Right kidney (tissue), 1 donor: ENCODE data around the gene RCAN2.
"Not testable (repeated sequence)": the region's sequence is repeated elsewhere in the genome, so short reads cannot be mapped to it uniquely, and the experiment has no call there.

Source experiments
- DNase-seq: peaks from one replicate; pipeline ENCODE4 v3.0.0-alpha.2; 2016

Gene RCAN2

DNA sequence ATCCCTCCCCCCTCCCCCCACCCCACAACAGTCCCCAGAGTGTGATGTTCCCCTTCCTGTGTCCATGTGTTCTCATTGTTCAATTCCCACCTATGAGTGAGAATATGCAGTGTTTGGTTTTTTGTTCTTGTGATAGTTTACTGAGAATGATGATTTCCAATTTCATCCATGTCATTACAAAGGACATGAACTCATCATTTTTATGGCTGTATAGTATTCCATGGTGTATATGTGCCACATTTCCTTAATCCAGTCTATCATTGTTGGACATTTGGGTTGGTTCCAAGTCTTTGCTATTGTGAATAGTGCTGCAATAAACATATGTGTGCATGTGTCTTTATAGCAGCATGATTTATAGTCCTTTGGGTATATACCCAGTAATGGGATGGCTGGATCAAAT lies 158.8 kb downstream of the RCAN2 start:
- not testable (repeated sequence) for DNase-seq

DNA sequence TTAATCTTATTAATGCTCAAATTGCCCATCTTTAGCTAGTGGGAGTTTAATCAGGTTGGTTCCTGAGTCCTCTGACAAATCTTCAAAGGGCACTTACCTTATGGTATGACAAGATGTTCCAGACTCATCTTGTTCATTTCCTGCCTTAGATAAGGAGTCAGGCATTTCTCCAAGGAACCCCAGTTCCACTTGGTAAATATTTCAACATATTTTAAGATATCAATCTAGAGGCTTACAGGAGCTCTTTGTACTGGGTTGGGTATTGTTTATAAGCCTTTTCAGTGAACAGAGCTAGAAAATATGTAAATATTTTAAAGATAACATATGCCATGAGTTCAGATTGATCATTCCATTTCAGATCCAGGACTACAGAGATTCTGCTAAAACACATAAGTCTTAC lies 159.8 kb downstream of the RCAN2 start:
- DNase-seq, result no peak

DNA sequence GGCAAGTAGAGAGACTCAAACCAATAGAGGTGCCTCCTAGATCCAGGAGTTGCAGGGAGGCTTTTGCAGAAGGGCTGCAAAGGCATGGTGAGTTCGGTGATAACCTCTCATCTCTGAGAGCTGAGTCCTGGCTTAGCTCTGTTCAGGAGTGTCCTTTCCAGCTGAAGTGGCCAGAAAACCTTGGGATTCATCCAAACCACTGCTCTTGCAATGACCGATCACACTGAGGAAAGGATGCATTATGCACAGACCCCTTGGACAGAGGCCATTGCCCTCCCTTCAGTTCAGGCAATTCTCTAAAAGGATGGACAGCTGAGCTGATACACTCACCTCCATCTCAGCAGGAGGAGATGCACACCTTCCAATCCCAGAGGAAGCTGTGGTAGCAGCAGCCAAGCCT lies 161.7 kb downstream of the RCAN2 start:
- DNase-seq, result no peak

DNA sequence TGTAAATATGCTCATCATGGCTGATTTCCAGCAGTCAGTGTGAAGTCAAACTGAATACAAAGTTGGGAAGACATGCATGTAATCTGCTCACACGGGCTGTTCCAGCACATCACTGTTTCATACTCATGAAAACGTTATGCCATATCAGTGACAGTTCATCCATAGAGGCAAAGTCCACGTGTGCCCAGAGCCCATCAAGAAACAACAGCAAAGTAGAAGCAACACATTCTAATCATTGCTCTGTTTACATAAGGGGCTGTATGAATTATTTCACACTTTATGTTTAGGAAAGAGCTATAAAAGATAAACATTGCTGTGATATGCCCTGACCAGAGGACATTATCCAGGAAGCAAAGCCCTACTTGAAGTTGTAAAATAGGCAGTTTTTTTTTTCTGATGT lies 163.5 kb downstream of the RCAN2 start:
- DNase-seq, result no peak

DNA sequence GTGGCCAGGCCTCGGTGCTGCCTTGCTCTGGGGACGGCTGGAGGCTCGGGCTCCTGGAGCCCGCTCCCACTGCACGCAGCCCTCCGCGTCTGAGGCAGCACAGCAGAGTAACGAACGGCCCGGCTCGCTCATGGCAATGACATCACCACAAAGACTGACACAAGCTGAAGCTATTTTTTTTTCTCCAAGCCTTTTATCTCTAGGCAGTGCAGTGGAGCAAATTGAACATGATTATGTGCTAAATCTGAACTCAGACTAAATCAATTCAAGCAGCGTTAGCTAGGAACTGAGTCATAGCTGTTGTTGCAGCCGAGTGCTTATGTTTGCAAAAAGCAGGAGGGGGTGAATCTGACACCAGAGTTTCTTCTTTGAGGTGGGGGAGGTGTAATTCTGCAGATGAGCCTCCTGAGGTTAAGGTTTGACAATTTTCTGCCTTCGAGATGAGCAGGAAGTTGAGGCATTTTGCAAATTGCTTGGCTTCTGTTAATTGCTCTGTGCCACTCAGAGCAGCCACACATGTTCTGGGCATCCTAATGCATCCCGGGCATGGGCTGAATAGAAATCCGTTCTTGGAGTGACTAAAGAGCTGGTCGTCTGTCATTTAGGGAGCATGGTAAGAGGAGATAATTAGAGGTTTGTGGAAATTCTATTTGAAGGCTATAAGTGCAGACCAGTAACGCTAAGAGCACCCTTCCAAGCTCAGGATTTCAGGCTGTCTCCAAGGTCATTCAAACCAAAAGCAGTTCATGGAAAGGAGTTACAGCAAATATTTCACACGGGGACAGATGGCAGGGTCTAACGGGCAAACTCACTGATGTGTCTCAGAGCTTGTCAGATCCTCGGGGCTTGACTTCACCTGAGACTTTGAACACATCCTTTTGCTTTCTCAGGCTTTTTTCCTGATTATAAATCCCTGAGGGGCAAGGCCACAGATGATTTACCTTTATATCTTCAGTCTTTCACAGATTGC lies 165.4 kb downstream of the RCAN2 start:
- DNase-seq, result peak; percentile 16

DNA sequence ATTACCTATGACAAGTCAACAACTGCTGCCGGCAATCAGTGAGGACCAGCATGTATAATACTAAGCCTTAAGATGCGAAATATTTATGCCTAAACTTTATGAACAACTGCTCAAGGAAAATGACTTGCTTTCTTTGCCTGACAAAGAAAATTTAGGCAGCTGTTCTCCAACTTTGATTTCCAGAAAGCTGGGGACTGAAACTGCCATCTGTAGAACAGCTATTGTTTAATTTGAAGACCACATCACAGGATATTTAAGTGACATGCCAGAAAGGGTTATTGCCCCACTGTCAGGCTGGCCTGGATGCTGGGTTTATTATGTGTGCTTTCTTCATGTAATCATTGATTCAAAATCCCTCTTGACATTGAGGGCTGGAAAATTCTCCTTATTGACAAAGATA lies 166.5 kb downstream of the RCAN2 start:
- no peak for DNase-seq

DNA sequence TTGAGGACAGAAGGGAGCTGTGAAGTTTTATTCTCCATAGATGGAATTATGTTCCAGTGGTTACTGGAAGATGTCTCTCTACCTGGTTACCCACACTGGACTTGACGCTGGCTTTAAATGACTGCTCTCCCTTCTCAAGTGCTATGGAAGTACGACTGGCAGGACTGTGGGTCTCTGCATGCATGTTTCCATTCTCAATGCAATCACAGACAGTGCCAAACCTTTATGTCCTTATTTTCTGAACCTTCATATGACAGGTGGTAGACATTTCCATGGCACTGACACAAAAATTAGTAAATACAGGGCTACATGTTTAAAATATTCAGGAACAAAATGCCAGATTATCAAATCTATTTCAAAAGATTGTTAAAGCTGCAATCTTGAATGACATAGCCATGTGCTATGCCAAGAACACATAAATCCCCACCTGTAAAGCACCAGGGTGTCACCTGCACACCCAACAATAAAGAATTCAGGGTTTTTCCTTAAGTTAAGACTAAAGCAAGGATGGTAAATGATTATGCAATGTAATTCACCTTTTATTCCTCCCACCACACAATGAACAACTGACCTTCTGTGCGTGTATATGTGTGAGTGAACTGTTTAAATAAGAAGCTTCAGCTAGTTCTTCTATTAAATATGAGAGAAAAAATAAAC lies 167.2 kb downstream of the RCAN2 start:
- DNase-seq, result no peak

DNA sequence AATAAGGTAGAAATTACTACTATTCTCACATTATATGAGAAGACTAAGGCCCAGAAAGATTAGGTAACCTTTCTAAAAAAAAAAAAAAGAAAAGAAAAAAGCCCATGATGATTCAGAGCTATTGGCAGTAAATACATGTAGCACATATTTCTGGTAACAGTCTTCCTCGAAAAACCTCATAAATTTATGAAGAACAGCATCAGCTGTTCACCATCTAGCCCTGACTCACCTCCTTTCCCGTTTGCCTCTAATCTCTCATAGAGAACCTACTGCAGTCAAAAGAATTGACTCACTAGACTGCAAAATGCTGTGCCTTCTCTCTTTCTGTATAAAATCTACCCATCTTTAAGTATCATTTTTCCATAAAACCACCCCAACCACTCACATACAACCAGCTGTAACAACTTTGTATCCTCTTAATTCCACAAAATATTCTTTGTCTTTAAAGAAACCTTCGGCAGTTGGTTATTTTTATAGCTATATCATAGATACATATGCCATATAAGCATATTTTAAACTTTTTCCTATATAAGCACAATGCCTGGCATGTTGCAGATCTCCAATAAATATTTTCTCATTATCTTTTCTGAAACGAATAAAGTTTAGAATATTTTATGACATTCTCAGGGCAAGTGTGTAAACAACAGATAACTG lies 167.8 kb downstream of the RCAN2 start:
- DNase-seq, result no peak

DNA sequence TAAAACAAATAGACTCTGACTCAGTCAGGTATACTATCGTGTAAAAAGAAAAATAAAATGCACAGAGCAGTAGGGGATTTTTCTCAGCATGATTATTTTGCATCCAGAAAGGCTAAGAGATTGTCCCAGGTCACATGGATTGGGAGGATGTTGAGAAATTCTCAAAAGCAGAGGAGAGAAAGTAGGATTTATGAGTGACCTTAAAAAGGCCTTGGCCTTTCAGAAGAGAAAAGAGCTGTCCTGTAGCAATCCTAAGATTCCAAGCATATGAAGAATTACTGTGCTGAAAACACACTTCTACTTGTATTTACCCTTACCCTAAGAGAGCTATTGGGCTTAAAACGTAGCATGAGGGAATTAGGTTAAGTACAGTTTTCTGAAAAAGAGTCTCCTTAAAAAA lies 170.7 kb downstream of the RCAN2 start:
- no peak for DNase-seq

DNA sequence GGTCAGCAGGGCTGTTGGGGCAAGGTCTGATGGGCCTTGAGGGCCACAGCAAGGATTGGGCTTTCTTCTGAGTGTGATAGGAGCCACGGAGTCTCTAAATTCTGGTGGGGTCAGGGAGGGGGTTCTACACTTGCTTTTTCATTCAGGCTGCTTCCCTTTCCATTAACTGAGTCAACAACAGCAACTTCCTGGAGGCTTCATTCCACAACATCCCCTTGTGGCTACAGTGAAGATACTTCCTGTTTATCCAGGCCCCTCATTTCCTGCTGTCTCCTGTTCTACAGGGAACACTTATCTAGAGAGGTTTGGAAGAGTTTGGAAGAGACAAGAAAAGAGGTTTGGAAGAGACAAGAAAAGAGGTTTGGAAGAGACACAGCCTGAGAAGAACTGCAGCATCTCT lies 175.7 kb downstream of the RCAN2 start:
- DNase-seq, result no peak

DNA sequence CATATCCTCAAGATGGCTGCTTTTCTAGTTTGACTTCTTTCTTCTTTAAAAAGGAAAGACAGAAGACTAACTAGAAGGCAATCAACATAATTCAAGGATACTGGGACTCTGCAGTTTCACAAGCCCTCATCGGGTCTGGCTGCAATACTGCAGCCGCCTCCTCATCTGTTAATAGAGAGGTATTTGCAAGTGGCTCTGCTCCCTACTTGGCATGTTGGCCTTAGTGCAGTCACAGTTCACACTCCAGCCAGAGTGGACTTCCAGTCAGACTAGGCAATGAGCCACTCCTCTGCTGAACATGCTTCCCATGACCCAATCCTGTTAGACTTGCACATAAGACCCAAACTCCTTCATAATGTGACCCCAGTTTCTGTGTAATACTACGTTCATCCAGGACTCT lies 178.6 kb downstream of the RCAN2 start:
- DNase-seq, result no peak

DNA sequence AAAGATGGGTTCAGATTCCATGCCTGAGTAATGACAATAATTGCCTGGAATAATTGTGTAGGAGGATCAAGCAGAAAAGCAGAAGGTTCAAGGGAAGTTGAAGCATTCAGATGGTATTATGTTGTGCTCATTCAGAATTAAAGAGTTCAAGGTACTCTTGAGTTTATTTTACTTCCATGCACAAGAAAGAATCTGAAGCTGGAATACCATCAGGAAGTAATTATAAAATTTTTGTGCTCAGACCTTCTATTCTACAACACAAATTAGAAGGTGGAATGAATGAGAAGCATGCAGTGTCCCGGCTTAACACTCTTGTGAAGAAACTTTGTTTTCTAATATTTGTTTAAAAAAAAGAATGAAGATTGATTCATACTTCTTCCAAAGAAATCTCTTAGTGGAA lies 181.1 kb downstream of the RCAN2 start:
- no peak for DNase-seq

DNA sequence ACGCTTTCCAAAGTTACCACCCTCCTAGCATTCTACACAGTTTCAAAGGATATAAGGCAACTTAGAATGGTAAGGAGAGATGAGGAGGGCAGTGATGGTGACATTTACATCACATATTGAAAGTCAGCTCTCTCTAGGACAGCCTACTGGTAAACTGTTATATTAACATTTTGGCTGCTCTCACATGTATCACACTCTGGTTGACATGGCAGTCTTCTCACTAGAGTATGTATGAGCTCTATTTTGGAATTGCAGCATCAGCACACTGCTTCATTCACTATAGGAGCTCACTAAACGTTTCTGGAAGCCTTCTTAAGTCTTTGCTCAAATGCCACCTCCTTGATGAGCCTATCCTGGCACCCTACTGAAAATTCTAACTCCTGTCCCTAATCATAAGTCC lies 184.8 kb downstream of the RCAN2 start:
- no peak for DNase-seq

DNA sequence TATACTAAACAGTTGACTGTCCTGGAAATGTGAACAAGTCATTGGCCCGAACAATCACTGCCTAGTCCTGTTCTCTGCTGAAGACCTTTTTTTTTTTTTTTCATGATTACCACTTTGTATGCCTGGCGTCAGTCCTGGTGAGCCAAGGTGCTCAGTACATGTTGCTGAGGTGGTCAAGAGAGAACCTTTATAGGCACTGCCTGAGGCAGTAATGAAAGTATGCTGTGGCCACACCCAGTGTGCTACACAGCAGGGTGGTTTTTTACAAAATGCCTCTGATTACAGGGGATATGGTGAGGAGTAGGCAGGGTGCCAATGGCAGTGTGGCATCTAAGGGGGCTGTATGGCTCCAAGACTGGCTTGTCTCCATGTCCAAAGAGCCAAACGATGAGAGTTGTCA lies 185.4 kb downstream of the RCAN2 start:
- DNase-seq, result no peak

DNA sequence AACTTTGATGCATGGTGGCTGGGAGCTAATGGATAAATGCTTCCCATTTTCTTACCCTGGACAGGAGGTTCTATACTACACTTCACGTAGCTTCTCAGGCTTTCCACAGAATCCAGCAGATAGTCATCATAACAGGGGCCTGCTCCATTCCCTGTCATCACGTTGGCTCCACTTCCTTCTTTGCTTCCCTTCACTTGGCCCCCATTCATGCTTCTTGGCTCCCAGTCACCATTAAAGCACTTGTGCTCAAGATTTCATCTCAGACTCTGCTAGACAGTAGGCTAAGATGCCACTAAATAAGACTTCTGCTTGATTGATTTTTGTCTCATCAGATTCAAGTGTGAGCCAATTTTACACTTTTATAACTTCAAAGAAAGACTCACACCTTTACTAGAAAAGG lies 186.0 kb downstream of the RCAN2 start:
- no peak for DNase-seq

DNA sequence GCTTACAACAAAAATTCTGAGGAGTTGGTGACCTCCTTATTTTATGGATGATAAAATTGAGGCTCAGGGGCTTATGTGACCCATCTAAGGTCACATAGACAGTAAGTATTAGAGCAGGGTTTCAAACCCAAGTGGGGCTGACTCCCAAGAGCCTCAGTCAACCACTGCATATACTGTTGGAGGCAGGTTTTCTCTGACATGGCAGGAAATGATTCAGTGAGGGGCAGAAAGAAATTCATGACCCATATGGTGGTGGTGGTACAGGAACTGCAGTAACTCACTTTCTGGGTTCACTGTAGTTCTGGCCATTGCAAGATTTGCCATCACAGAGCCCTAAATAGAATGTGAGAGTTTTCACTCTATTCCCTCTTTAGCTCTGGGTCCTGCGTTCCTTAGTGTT lies 188.4 kb downstream of the RCAN2 start:
- DNase-seq, result no peak

DNA sequence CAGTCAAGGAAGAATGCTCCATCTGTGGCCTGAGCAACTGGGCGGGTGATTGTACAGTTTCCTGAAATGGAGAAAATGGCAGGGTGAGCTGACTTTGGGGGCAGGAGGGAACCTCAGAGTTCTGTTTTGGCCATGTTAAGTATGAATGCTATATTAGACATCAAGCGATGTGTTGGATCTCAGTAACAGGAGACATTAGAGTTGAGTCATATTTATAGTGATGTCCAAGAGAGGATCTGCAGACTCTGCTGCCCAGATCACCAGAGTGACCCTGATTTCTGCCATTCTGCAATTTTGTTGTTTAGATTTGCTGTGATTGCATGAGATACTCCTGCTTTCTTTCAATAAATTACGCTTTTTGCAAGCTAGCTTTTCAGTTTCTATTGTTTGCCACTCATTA lies 189.1 kb downstream of the RCAN2 start:
- DNase-seq, result no peak

DNA sequence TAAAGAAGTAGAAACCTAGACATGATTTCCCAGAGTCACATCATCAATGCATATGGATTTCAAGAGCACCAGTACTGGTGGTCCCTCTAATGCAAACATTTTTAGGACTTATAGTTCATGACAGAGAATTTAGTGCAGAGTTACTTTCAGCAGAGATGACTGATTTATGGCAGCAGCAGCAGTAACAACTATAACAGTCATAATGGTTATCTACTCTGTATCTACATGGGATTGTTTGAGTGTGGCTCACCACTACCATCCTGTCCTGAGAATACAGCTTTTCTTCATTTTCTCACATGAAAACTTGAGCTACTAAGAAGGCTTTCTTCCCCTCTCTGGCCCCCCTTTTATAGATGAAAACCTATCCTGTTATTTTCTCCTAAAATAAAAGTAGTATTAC lies 192.0 kb downstream of the RCAN2 start:
- no peak for DNase-seq

DNA sequence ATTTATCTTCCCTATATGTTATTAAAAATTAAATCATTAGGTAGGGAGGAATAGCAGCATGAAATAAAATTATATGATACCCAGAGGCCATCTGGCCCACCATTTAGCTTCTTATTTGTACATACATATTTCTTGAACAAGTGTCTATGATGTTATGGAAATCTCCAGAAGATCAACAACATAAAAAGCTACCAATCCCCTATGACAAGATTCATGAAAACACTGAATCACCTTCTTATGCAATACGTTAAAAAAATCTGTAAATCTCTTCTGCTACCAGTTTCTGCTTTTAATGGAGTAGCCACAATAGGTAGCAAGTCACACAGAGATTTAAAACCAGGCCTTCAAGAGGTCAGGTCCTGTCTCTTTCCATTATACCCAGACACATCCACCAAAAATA lies 194.7 kb downstream of the RCAN2 start:
- DNase-seq, result no peak

DNA sequence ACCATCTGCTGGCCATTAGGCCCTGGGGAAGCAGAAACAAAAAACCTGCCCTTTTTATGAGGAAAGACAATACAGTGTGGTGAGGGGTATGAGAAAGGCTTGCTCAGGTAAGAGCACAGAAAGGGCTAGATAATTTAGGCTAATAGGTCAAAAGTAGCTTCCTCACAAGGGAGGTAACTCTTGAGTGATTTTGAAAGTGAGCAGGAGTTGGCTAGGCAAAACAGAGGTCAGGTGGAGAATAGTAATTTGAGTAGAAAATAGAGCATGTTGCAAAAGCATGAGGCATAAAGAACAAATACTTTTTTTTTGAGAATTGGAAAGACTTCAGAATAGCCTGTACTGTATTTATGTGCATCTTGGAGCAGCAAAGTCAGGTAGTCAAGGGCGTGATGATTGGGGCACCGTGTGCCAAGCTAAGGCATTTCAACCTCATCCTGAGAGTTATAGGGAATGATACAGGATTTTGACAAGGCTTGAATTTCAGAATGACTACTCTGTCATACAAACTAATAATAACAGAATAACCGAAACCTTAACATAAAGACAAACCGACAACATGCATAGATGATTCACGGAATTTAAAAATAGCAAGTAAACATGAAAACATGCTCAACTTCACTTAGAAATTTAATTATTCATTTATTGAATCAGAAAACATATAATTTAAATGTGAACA lies 197.5 kb downstream of the RCAN2 start:
- DNase-seq, result no peak

DNA sequence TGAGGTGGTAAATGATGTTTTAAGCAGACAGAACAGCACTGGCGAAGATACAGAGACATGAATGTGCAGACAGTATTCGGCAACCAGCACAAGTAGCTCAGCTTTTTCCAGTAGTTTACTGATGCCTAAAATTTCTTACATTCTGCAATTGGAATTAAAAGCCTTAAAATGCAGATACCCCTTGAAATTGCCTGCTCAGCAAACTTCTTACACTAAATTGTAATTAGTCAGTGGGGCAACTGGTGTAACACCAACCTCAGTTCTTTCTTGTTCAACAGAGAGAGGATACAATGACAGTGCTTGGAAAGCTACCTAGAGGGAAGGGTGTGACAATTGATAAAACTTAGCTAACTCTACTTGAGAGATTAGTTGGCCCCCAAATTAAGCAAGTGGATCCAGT lies 199.4 kb downstream of the RCAN2 start:
- DNase-seq, result no peak

DNA sequence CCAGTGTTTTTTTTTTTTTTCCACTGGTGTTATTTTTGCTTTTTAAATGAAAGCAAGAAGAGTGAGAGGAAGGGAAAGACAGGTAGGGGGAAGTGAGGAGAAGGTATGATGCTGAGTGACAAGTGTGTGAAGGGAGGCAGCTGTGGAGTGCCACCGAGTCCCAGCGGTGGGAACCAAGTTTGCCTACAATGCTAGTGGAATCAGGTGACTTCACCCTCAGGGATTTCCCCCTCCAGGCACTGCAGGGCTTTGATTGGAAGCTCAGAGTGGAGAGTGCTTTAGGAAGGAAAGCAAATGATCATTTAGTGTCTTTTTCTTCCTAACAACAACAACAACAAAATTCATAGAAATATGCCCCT lies 200.0 kb downstream of the RCAN2 start:
- DNase-seq, result no peak
